ENCODE measurements around the gene OR5K2.

- TF ChIP-seq CTCF (IDR thresholded peaks at IDR 0.05) (no peak), POLR2A (IDR thresholded peaks at IDR 0.05) (no peak)
These were observed 47.1 kb upstream of the OR5K2 start for GRCh38 chr3:98450372-98450771.
